GM23338 (cell line): Measurements from ENCODE around the gene GSN. TPM values are rescaled to one million over a fixed set of nuclear protein-coding genes. Genes with fewer than 3 reads are reported as not detected.

Source experiments
- ATAC-seq: fragments of 200-7000 bp; cut with Tn5 transposase; 3 replicates; pipeline ENCODE4 v1.9.1; 2020
- DNase-seq: peaks from one replicate; pipeline ENCODE4 v3.0.0-alpha.2; 2015; ENCODE audit warnings: low spot score
- H2AFZ ChIP-seq: fragments of 200-600 bp; sonication (generic); 2 replicates; pipeline ENCODE4 v1.8.0; 2016; ENCODE audit warnings: antibody characterized with exemption, mild to moderate bottlenecking, moderate library complexity
- H3F3A ChIP-seq: fragments of 200-600 bp; sonication (generic); replicated peaks from 2 replicates; pipeline ENCODE4 v1.8.0; 2017; ENCODE audit warnings: antibody characterized with exemption, mixed run types, low read depth
- H3K27ac ChIP-seq: fragments of 200-600 bp; sonication (generic); 2 replicates; pipeline ENCODE4 v1.6.1; 2016; ENCODE audit warnings: low read depth
- H3K27me3 ChIP-seq: fragments of 200-600 bp; sonication (generic); 2 replicates; pipeline ENCODE4 v1.8.0; 2016; ENCODE audit warnings: mild to moderate bottlenecking, mixed run types, moderate library complexity; ENCODE audit not compliant: insufficient read depth
- H3K36me3 ChIP-seq: fragments of 200-600 bp; sonication (generic); 2 replicates; pipeline ENCODE4 v1.8.0; 2016; ENCODE audit warnings: mild to moderate bottlenecking; ENCODE audit not compliant: insufficient read depth
- H3K4me1 ChIP-seq: fragments of 200-600 bp; sonication (generic); 2 replicates; pipeline ENCODE4 v1.8.0; 2016; ENCODE audit warnings: mild to moderate bottlenecking, moderate library complexity; ENCODE audit not compliant: insufficient read depth
- H3K4me2 ChIP-seq: fragments of 200-600 bp; sonication (generic); 2 replicates; pipeline ENCODE4 v1.7.1; 2017; ENCODE audit warnings: mixed run types
- H3K4me3 ChIP-seq: fragments of 200-600 bp; sonication (generic); 2 replicates; pipeline ENCODE4 v1.6.1; 2016; ENCODE audit warnings: mixed run types
- H3K79me2 ChIP-seq: fragments of 200-600 bp; sonication (generic); replicated peaks from 2 replicates; pipeline ENCODE4 v1.8.0; 2017; ENCODE audit warnings: mild to moderate bottlenecking; ENCODE audit not compliant: insufficient read depth
- H3K9me2 ChIP-seq: fragments of 200-600 bp; sonication (generic); 2 replicates; pipeline ENCODE4 v1.8.0; 2017; ENCODE audit not compliant: insufficient read depth
- H4K20me1 ChIP-seq: fragments of 200-600 bp; sonication (generic); replicated peaks from 2 replicates; pipeline ENCODE4 v1.8.0; 2017; ENCODE audit warnings: mild to moderate bottlenecking; ENCODE audit not compliant: insufficient read depth
- H3K27ac Mint-ChIP-seq: 2 replicates; pipeline ENCODE4 v1.8.0; 2020; ENCODE audit warnings: inconsistent platforms, mild to moderate bottlenecking, moderate library complexity, mixed read lengths
- H3K27me3 Mint-ChIP-seq: 3 replicates; pipeline ENCODE4 v1.8.0; 2022; ENCODE audit warnings: low read depth, mild to moderate bottlenecking, moderate library complexity, mixed read lengths, inconsistent platforms; ENCODE audit not compliant: insufficient read depth, poor library complexity
- H3K36me3 Mint-ChIP-seq: 3 replicates; pipeline ENCODE4 v1.8.0; 2021; ENCODE audit warnings: low read depth, mild to moderate bottlenecking, inconsistent platforms, moderate library complexity, mixed read lengths
- H3K4me1 Mint-ChIP-seq: 3 replicates; pipeline ENCODE4 v1.8.0; 2020; ENCODE audit warnings: mild to moderate bottlenecking, inconsistent platforms, mixed read lengths
- H3K4me3 Mint-ChIP-seq: 3 replicates; pipeline ENCODE4 v1.8.0; 2021; ENCODE audit warnings: moderate library complexity, mild to moderate bottlenecking, inconsistent platforms, mixed read lengths
- H3K9me3 Mint-ChIP-seq: 3 replicates; pipeline ENCODE4 v1.8.0; 2020; ENCODE audit warnings: moderate library complexity, mild to moderate bottlenecking, inconsistent platforms, mixed read lengths
- CREB1 ChIP-seq: fragments of 250-450 bp; sonication (Bioruptor Pico); IDR thresholded peaks from 2 replicates; pipeline ENCODE4 v1.5.0; 2020; ENCODE audit warnings: low read depth, mild to moderate bottlenecking, moderate library complexity
- EZH2 ChIP-seq: fragments of 200-600 bp; sonication (generic); IDR thresholded peaks from one replicate; pipeline ENCODE4 v1.8.0; 2017; ENCODE audit warnings: antibody characterized with exemption, mild to moderate bottlenecking, low read depth; ENCODE audit not compliant: unreplicated experiment
- EZH2phosphoT487 ChIP-seq: fragments of 200-600 bp; sonication (generic); IDR thresholded peaks from one replicate; pipeline ENCODE4 v1.8.1; 2018; ENCODE audit warnings: antibody characterized with exemption; ENCODE audit not compliant: unreplicated experiment
- JUNB ChIP-seq: IDR thresholded peaks from one replicate; pipeline ENCODE4 v1.6.1; 2016; ENCODE audit warnings: antibody characterized with exemption; ENCODE audit not compliant: unreplicated experiment
- NANOG ChIP-seq: IDR thresholded peaks from 2 replicates; pipeline ENCODE4 v1.6.1; 2016; ENCODE audit warnings: antibody characterized with exemption, borderline replicate concordance
- POLR2AphosphoS5 ChIP-seq: IDR thresholded peaks from 2 replicates; pipeline ENCODE4 v1.6.1; 2016; ENCODE audit warnings: antibody characterized with exemption, low read depth
- ZNF114 ChIP-seq: fragments of 250-450 bp; sonication (Bioruptor Pico); IDR thresholded peaks from 2 replicates; pipeline ENCODE4 v1.5.0; 2020; ENCODE audit warnings: mild to moderate bottlenecking, moderate library complexity
- ZNF331 ChIP-seq: fragments of 250-450 bp; sonication (Bioruptor Pico); IDR thresholded peaks from 2 replicates; pipeline ENCODE4 v1.5.0; 2020; ENCODE audit warnings: low read depth, mild to moderate bottlenecking, moderate library complexity
- ZNF462 ChIP-seq: fragments of 250-450 bp; sonication (Bioruptor Pico); IDR thresholded peaks from 2 replicates; pipeline ENCODE4 v1.5.0; 2020; ENCODE audit warnings: mild to moderate bottlenecking, moderate library complexity
- polyA plus RNA-seq: library from polyadenylated mRNA; unstranded; fragments of >200 nt; fragmentation: Nextera tagmentation; extraction: Ambion mirVana; gene quantifications from 2 replicates; pipeline ENCODE4 v1.2.1, GENCODE V29; 2016
- total RNA-seq: library from RNA; depleted of rRNA; stranded (reverse); fragments of >200 nt; shearing (Covaris generic); gene quantifications from 2 replicates; pipeline ENCODE4 v1.2.3, GENCODE V29; 2014
- TF ChIP-seq, protein P1 (sequence below): IDR thresholded peaks from one replicate; pipeline ENCODE4 v1.6.1; 2018; ENCODE audit warnings: antibody characterized with exemption; ENCODE audit not compliant: unreplicated experiment
- TF ChIP-seq, protein P2 (sequence below), 2 experiments: fragments of 200-600 bp in 1 of 2; sonication (generic) in 1 of 2; conservative IDR thresholded peaks; 2 replicates each; pipeline versions ENCODE4 v1.5.1 to v1.6.1; 2016 to 2017; ENCODE audit warnings: antibody characterized with exemption in 2 of 2, low read depth in 2 of 2, mild to moderate bottlenecking in 2 of 2, moderate library complexity in 1 of 2
- TF ChIP-seq, protein P3 (sequence below): IDR thresholded peaks from 2 replicates; pipeline ENCODE4 v1.6.1; 2016; ENCODE audit warnings: antibody characterized with exemption

Gene GSN
- total and polyA plus RNA-seq, 2 experiments from 2014 or later = 30.2 to 85.7 TPM

DNA sequence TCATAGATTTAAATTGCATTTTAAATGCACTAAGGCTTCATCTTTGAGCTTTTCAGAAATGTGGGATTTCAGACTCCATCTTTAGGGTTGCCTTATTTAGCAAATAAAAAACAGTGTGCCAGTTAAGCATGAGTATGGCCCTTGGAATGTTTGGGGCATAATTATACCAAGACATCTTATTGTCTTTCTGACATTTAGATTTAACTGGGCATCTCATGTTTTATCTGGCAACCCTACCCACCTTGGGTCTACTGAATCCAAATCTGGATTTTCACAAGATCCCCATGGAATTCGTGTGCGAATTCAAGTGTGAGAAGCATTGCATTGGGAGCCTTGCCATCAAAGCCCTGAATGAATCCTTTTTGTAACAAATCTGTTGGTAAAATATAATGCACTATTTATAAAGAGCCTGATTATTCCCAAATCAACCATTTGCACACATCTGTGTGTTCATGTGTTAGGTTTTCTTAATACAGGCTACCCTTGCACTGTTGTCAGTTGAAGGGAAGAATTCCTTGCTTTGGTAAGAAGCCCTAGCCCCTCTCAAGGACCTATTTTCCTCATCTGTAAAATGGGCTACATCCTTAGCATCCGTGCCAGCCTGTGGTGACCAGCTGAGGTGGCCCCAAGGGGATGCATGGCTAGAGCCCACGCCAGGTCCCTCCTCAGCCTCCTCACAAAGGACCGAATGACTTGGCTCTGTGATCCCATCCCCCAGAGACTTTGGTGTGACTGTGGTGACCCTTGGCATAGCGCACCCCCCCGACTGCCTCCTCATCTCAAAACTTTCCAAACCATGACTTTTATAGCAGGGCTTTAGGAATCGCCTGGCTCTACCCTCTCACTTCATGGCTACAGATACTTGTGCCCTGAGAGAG, 8.1 kb downstream of the GSN start (continued):
- TF ChIP-seq, protein P1, sequence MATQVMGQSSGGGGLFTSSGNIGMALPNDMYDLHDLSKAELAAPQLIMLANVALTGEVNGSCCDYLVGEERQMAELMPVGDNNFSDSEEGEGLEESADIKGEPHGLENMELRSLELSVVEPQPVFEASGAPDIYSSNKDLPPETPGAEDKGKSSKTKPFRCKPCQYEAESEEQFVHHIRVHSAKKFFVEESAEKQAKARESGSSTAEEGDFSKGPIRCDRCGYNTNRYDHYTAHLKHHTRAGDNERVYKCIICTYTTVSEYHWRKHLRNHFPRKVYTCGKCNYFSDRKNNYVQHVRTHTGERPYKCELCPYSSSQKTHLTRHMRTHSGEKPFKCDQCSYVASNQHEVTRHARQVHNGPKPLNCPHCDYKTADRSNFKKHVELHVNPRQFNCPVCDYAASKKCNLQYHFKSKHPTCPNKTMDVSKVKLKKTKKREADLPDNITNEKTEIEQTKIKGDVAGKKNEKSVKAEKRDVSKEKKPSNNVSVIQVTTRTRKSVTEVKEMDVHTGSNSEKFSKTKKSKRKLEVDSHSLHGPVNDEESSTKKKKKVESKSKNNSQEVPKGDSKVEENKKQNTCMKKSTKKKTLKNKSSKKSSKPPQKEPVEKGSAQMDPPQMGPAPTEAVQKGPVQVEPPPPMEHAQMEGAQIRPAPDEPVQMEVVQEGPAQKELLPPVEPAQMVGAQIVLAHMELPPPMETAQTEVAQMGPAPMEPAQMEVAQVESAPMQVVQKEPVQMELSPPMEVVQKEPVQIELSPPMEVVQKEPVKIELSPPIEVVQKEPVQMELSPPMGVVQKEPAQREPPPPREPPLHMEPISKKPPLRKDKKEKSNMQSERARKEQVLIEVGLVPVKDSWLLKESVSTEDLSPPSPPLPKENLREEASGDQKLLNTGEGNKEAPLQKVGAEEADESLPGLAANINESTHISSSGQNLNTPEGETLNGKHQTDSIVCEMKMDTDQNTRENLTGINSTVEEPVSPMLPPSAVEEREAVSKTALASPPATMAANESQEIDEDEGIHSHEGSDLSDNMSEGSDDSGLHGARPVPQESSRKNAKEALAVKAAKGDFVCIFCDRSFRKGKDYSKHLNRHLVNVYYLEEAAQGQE = no peak

- no peak for DNase-seq
- TF ChIP-seq NANOG (no peak), ZNF114 (CRISPR knock-in tag) (no peak), EZH2phosphoT487 (no peak), CREB1 (CRISPR knock-in tag) (no peak), JUNB (no peak), POLR2AphosphoS5 (no peak), EZH2 (no peak), ZNF462 (CRISPR knock-in tag) (no peak), ZNF331 (no peak)
- TF ChIP-seq, protein P2, sequence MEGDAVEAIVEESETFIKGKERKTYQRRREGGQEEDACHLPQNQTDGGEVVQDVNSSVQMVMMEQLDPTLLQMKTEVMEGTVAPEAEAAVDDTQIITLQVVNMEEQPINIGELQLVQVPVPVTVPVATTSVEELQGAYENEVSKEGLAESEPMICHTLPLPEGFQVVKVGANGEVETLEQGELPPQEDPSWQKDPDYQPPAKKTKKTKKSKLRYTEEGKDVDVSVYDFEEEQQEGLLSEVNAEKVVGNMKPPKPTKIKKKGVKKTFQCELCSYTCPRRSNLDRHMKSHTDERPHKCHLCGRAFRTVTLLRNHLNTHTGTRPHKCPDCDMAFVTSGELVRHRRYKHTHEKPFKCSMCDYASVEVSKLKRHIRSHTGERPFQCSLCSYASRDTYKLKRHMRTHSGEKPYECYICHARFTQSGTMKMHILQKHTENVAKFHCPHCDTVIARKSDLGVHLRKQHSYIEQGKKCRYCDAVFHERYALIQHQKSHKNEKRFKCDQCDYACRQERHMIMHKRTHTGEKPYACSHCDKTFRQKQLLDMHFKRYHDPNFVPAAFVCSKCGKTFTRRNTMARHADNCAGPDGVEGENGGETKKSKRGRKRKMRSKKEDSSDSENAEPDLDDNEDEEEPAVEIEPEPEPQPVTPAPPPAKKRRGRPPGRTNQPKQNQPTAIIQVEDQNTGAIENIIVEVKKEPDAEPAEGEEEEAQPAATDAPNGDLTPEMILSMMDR (conservative IDR thresholded peaks at IDR 0.05; ENCODE audit: low read depth in 2 of 2) = no peak
- TF ChIP-seq, protein P3, sequence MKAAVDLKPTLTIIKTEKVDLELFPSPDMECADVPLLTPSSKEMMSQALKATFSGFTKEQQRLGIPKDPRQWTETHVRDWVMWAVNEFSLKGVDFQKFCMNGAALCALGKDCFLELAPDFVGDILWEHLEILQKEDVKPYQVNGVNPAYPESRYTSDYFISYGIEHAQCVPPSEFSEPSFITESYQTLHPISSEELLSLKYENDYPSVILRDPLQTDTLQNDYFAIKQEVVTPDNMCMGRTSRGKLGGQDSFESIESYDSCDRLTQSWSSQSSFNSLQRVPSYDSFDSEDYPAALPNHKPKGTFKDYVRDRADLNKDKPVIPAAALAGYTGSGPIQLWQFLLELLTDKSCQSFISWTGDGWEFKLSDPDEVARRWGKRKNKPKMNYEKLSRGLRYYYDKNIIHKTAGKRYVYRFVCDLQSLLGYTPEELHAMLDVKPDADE = no peak
Observed at GRCh38 chr9:121277026-121277425, 9.1 kb downstream of the GSN start.

More at GRCh38 chr9:121277026-121277425, 9.1 kb downstream of the GSN start:
- Histone ChIP-seq H3K4me1 (peaks cover 6% of the 10 kb centered on the region), H3K4me3 (no peak overlapping the region), H3F3A (no peaks in the 10 kb centered on the region), H4K20me1 (no peaks in the 10 kb centered on the region; the same call in 1 of the 2 replicates), H3K36me3 (no peaks in the 10 kb centered on the region), H3K27me3 (peaks cover 32% of the 10 kb centered on the region), H3K9me2 (no peaks in the 10 kb centered on the region), H3K27ac (no peak overlapping the region), H3K4me2 (no peak overlapping the region), H3K79me2 (no peaks in the 10 kb centered on the region), H2AFZ (no peak overlapping the region)
- Mint-ChIP-seq H3K27me3 (peaks cover 20% of the 10 kb centered on the region), H3K9me3 (no peaks in the 10 kb centered on the region), H3K4me3 (no peak overlapping the region), H3K36me3 (peaks cover 4% of the 10 kb centered on the region; the same call in 1 of the 3 replicates), H3K27ac (no peak overlapping the region), H3K4me1 (peaks cover 25% of the 10 kb centered on the region)
- no peak for ATAC-seq
